ENCODE measurements around the gene LAMA3.

LAMA3 gene

GRCh38 chr18:23826850-23827620, 137.8 kb downstream of the LAMA3 start:
- H3K27ac Mint-ChIP-seq = no peak overlapping the region
- intact Hi-C loops (cut with micrococcal nuclease) = loop anchor here (10.0 kb wide), 1 partner anchor 298 kb away; no protein-coding TSS in a partner anchor
- no peaks in the 10 kb centered on the region for H3K4me1 Mint-ChIP-seq (ENCODE audit: low read depth)
- no peak overlapping the region for H3K4me3 Mint-ChIP-seq
- no peaks in the 10 kb centered on the region for H3K36me3 Mint-ChIP-seq (ENCODE audit: low read depth)
- H3K9me3 Mint-ChIP-seq = no peaks in the 10 kb centered on the region
- no peaks in the 10 kb centered on the region for H3K27me3 Mint-ChIP-seq

- H3K27me3 Mint-ChIP-seq = no peaks in the 10 kb centered on the region
- H3K4me1 Mint-ChIP-seq (ENCODE audit: low read depth) = no peaks in the 10 kb centered on the region
- H3K27ac Mint-ChIP-seq = no peak overlapping the region
- intact Hi-C loops (cut with micrococcal nuclease) = loop anchor here (10.0 kb wide), 1 partner anchor 297 kb away; no protein-coding TSS in a partner anchor
- no peaks in the 10 kb centered on the region for H3K36me3 Mint-ChIP-seq (ENCODE audit: low read depth)
- no peak overlapping the region for H3K4me3 Mint-ChIP-seq
- no peaks in the 10 kb centered on the region for H3K9me3 Mint-ChIP-seq
Observed at GRCh38 chr18:23827681-23828080, 138.4 kb downstream of the LAMA3 start.

- no peaks in the 10 kb centered on the region for H3K4me1 Mint-ChIP-seq (ENCODE audit: low read depth)
- H3K27ac Mint-ChIP-seq = no peak overlapping the region
- intact Hi-C loops (cut with micrococcal nuclease) = loop anchor here (10.0 kb wide), 1 partner anchor 296 kb away; no protein-coding TSS in a partner anchor
- no peak overlapping the region for H3K4me3 Mint-ChIP-seq
- no peaks in the 10 kb centered on the region for H3K9me3 Mint-ChIP-seq
- H3K27me3 Mint-ChIP-seq = no peaks in the 10 kb centered on the region
- H3K36me3 Mint-ChIP-seq (ENCODE audit: low read depth) = no peaks in the 10 kb centered on the region
Observed at GRCh38 chr18:23828426-23828825, 139.2 kb downstream of the LAMA3 start.

GRCh38 chr18:23832911-23833310, 143.7 kb downstream of the LAMA3 start:
- Mint-ChIP-seq H3K27ac (no peak overlapping the region), H3K4me1 (ENCODE audit: low read depth) (peaks cover 6% of the 10 kb centered on the region), H3K9me3 (no peaks in the 10 kb centered on the region), H3K4me3 (no peak overlapping the region), H3K36me3 (ENCODE audit: low read depth) (no peaks in the 10 kb centered on the region), H3K27me3 (no peaks in the 10 kb centered on the region)
- intact Hi-C loops (cut with micrococcal nuclease) = no loop called here

GRCh38 chr18:23833714-23834113, 144.5 kb downstream of the LAMA3 start:
- peaks cover 6% of the 10 kb centered on the region for H3K4me1 Mint-ChIP-seq (ENCODE audit: low read depth)
- H3K36me3 Mint-ChIP-seq (ENCODE audit: low read depth) = no peaks in the 10 kb centered on the region
- H3K4me3 Mint-ChIP-seq = no peak overlapping the region
- intact Hi-C loops (cut with micrococcal nuclease) = no loop called here
- H3K9me3 Mint-ChIP-seq = no peaks in the 10 kb centered on the region
- no peak overlapping the region for H3K27ac Mint-ChIP-seq
- no peaks in the 10 kb centered on the region for H3K27me3 Mint-ChIP-seq

GRCh38 chr18:23835091-23835490, 145.8 kb downstream of the LAMA3 start:
- H3K4me3 Mint-ChIP-seq = no peak overlapping the region
- H3K27ac Mint-ChIP-seq = no peak overlapping the region
- H3K9me3 Mint-ChIP-seq = no peaks in the 10 kb centered on the region
- no peaks in the 10 kb centered on the region for H3K36me3 Mint-ChIP-seq (ENCODE audit: low read depth)
- H3K27me3 Mint-ChIP-seq = no peaks in the 10 kb centered on the region
- H3K4me1 Mint-ChIP-seq (ENCODE audit: low read depth) = peaks cover 6% of the 10 kb centered on the region
- intact Hi-C loops (cut with micrococcal nuclease) = no loop called here

- intact Hi-C loops (cut with micrococcal nuclease) = no loop called here
Observed at GRCh38 chr18:23835506-23835905, 146.3 kb downstream of the LAMA3 start.

GRCh38 chr18:23837591-23837990, 148.3 kb downstream of the LAMA3 start:
- no peak overlapping the region for H3K27ac Mint-ChIP-seq
- H3K4me3 Mint-ChIP-seq = no peak overlapping the region
- H3K9me3 Mint-ChIP-seq = no peaks in the 10 kb centered on the region
- H3K4me1 Mint-ChIP-seq (ENCODE audit: low read depth) = peaks cover 6% of the 10 kb centered on the region
- H3K27me3 Mint-ChIP-seq = no peaks in the 10 kb centered on the region
- no peaks in the 10 kb centered on the region for H3K36me3 Mint-ChIP-seq (ENCODE audit: low read depth)
- intact Hi-C loops (cut with micrococcal nuclease) = no loop called here

More at GRCh38 chr18:23835506-23835905, 146.3 kb downstream of the LAMA3 start:
- Mint-ChIP-seq H3K27ac (no peak overlapping the region), H3K4me1 (ENCODE audit: low read depth) (peaks cover 6% of the 10 kb centered on the region), H3K27me3 (no peaks in the 10 kb centered on the region), H3K9me3 (no peaks in the 10 kb centered on the region), H3K4me3 (no peak overlapping the region), H3K36me3 (ENCODE audit: low read depth) (no peaks in the 10 kb centered on the region)

- Mint-ChIP-seq H3K36me3 (ENCODE audit: low read depth) (no peaks in the 10 kb centered on the region), H3K27ac (no peak overlapping the region), H3K4me3 (no peak overlapping the region), H3K4me1 (ENCODE audit: low read depth) (peaks cover 12% of the 10 kb centered on the region), H3K9me3 (no peaks in the 10 kb centered on the region), H3K27me3 (no peaks in the 10 kb centered on the region)
- intact Hi-C loops (cut with micrococcal nuclease) = no loop called here
Observed at GRCh38 chr18:23838233-23838632, 149.0 kb downstream of the LAMA3 start.

- intact Hi-C loops (cut with micrococcal nuclease) = no loop called here
- H3K27ac Mint-ChIP-seq = no peak overlapping the region
- H3K9me3 Mint-ChIP-seq = no peaks in the 10 kb centered on the region
- no peaks in the 10 kb centered on the region for H3K36me3 Mint-ChIP-seq (ENCODE audit: low read depth)
- peaks cover 12% of the 10 kb centered on the region for H3K4me1 Mint-ChIP-seq (ENCODE audit: low read depth)
- H3K27me3 Mint-ChIP-seq = no peaks in the 10 kb centered on the region
- H3K4me3 Mint-ChIP-seq = no peak overlapping the region
Observed at GRCh38 chr18:23838801-23839366, 149.6 kb downstream of the LAMA3 start.

- Mint-ChIP-seq H3K36me3 (ENCODE audit: low read depth) (no peaks in the 10 kb centered on the region), H3K27me3 (no peaks in the 10 kb centered on the region), H3K27ac (no peak overlapping the region), H3K4me3 (no peak overlapping the region), H3K9me3 (no peaks in the 10 kb centered on the region), H3K4me1 (ENCODE audit: low read depth) (peaks cover 5% of the 10 kb centered on the region)
- intact Hi-C loops (cut with micrococcal nuclease) = no loop called here
Observed at GRCh38 chr18:23842305-23842704, 153.1 kb downstream of the LAMA3 start.

- H3K4me3 Mint-ChIP-seq = no peak overlapping the region
- H3K4me1 Mint-ChIP-seq (ENCODE audit: low read depth) = peaks cover 5% of the 10 kb centered on the region
- no peaks in the 10 kb centered on the region for H3K36me3 Mint-ChIP-seq (ENCODE audit: low read depth)
- H3K9me3 Mint-ChIP-seq = no peaks in the 10 kb centered on the region
- intact Hi-C loops (cut with micrococcal nuclease) = no loop called here
- H3K27ac Mint-ChIP-seq = no peak overlapping the region
- no peaks in the 10 kb centered on the region for H3K27me3 Mint-ChIP-seq
Observed at GRCh38 chr18:23844991-23845680, 155.9 kb downstream of the LAMA3 start.

GRCh38 chr18:23845988-23846630, 156.9 kb downstream of the LAMA3 start:
- intact Hi-C loops (cut with micrococcal nuclease) = no loop called here
- Mint-ChIP-seq H3K4me3 (no peak overlapping the region), H3K9me3 (no peaks in the 10 kb centered on the region), H3K27ac (no peak overlapping the region), H3K27me3 (no peaks in the 10 kb centered on the region), H3K4me1 (ENCODE audit: low read depth) (peaks cover 5% of the 10 kb centered on the region), H3K36me3 (ENCODE audit: low read depth) (no peaks in the 10 kb centered on the region)

Measured in dendritic cell treated with granulocyte-macrophage colony-stimulating factor and Interleukin-4, amounts not matched to agents 40 ng/mL and 50 ng/mL, for 4 days (primary cell).